ENCODE measurements around the gene DHRSX. TPM values are rescaled to one million over a fixed set of nuclear protein-coding genes. Genes with fewer than 3 reads are reported as not detected.
A peak's percentile ranks its signal among the peaks of the same experiment; 100 is the strongest.
"Not testable (repeated sequence)": the region's sequence is repeated elsewhere in the genome, so short reads cannot be mapped to it uniquely, and the experiment has no call there.

Gene DHRSX
- polyA plus RNA-seq, 2 of the 4 experiments (the other 2 are of a cell fraction) = 32.1 to 56.3 TPM

GRCh38 chrX:2383735-2384134 is 117.0 kb downstream of the DHRSX start:
- FAIRE-seq (no peak), ATAC-seq (peak; percentile 67 to 68; a peak in 5 of 6 replicates), DNase-seq (ENCODE audit: low read depth in 1 of 2, low spot score in 1 of 2) (peak in 1 of 2 experiments; percentile 41)
- TF ChIP-seq MAFK (IDR thresholded peaks at IDR 0.05; ENCODE audit: partially characterized antibody) (peak; percentile 12), CHD4 (IDR thresholded peaks at IDR 0.05; ENCODE audit: borderline replicate concordance) (no peak)
- no peaks in the 10 kb centered on the region for H3K9me3 ChIP-seq
- CTCF ChIA-PET = no interaction called here
- peak overlapping the region in 1 of 2 experiments; percentile 62; a peak in 3 of 6 replicates for H3K27ac ChIP-seq
- WGBS (ENCODE audit: missing lambda C conversion rate) = 74% methylated on average over 3 of the region's 3 CpGs
- peak overlapping the region; percentile 13; the same call in 1 of the 3 replicates for H3K4me2 ChIP-seq
- POLR2A ChIA-PET = no interaction called here
- H3K4me1 ChIP-seq = peaks cover 25% of the 10 kb centered on the region
- no peak overlapping the region for H3K4me3 ChIP-seq

- CTCF ChIA-PET = no interaction called here
- H3K4me3 ChIP-seq = no peak overlapping the region
- FAIRE-seq (no peak), ATAC-seq (no peak), DNase-seq (ENCODE audit: low read depth in 1 of 2, low spot score in 1 of 2) (no peak)
- POLR2A ChIA-PET = no interaction called here
- H3K4me2 ChIP-seq = no peak overlapping the region
- H3K9me3 ChIP-seq = no peaks in the 10 kb centered on the region
- TF ChIP-seq PBX3 (IDR thresholded peaks at IDR 0.05) = no peak
- no peak for TF ChIP-seq EP300 (IDR thresholded peaks at IDR 0.05)
- no peak for TF ChIP-seq TFCP2L1 (CRISPR knock-in tag; IDR thresholded peaks at IDR 0.05)
- no peak for TF ChIP-seq CTCF (IDR thresholded peaks at IDR 0.05)
- no peak for TF ChIP-seq REST (IDR thresholded peaks at IDR 0.05)
- TF ChIP-seq KDM5A (IDR thresholded peaks at IDR 0.05) = no peak
- TF ChIP-seq CHD4 (IDR thresholded peaks at IDR 0.05; ENCODE audit: borderline replicate concordance) = no peak
- no peak for TF ChIP-seq MAFK (IDR thresholded peaks at IDR 0.05; ENCODE audit: partially characterized antibody)
- TF ChIP-seq HES2 (IDR thresholded peaks at IDR 0.05) = no peak
- no peak for TF ChIP-seq EHF (CRISPR knock-in tag; IDR thresholded peaks at IDR 0.05)
- TF ChIP-seq HOXA7 (CRISPR knock-in tag; IDR thresholded peaks at IDR 0.05) = no peak
- no peak for TF ChIP-seq BCL3 (IDR thresholded peaks at IDR 0.05)
- TF ChIP-seq SMC3 (IDR thresholded peaks at IDR 0.05) = no peak
- TF ChIP-seq KDM1A (IDR thresholded peaks at IDR 0.05; ENCODE audit: low read depth) = no peak
- TF ChIP-seq USF2 (IDR thresholded peaks at IDR 0.05) = no peak
- no peak for TF ChIP-seq GATA3 (IDR thresholded peaks at IDR 0.05; ENCODE audit: borderline replicate concordance)
- H3K4me1 ChIP-seq = peaks cover 19% of the 10 kb centered on the region
- 95% methylated on average over 1 of the region's 1 CpG for WGBS (ENCODE audit: missing lambda C conversion rate)
- no peak overlapping the region for H3K27ac ChIP-seq
These were observed 117.6 kb downstream of the DHRSX start for GRCh38 chrX:2383144-2383543.

- H3K4me2 ChIP-seq; ATAC-seq; CTCF ChIA-PET; H3K9me3 ChIP-seq; POLR2A ChIA-PET; H3K27ac ChIP-seq; H3K4me3 ChIP-seq; DNase-seq (ENCODE audit: low read depth in 1 of 2, low spot score in 1 of 2): not testable (repeated sequence)
- peaks cover 13% of the 10 kb centered on the region for H3K4me1 ChIP-seq
- FAIRE-seq = peak; percentile 93
- WGBS (ENCODE audit: missing lambda C conversion rate) = 83% methylated on average over 3 of the region's 3 CpGs
These were observed 118.2 kb downstream of the DHRSX start for GRCh38 chrX:2382433-2383048.

Measured in A549 (cell line).